Esophagus (tissue), 2 donors: Measurements from ENCODE around the gene KLHL17. TPM values are rescaled to one million over a fixed set of nuclear protein-coding genes. Genes with fewer than 3 reads are reported as not detected.
"Not testable (repeated sequence)": the region's sequence is repeated elsewhere in the genome, so short reads cannot be mapped to it uniquely, and the experiment has no call there.

Experiments used
- H3K27ac ChIP-seq, 2 donors: one replicate each; pipeline ENCODE4 v1.5.1; 2013; ENCODE audit warnings: low read depth in 2 of 2, mild to moderate bottlenecking in 2 of 2, inconsistent platforms in 1 of 2, low read length in 1 of 2, moderate library complexity in 1 of 2
- H3K27me3 ChIP-seq, 2 donors: one replicate each; pipeline ENCODE4 v1.6.1; 2013; ENCODE audit warnings: low read length in 2 of 2, control low read depth in 1 of 2, mild to moderate bottlenecking in 1 of 2; ENCODE audit not compliant: insufficient read depth in 2 of 2, control insufficient read depth in 1 of 2
- H3K36me3 ChIP-seq, 2 donors: one replicate each; pipeline ENCODE4 v1.6.1; 2013; ENCODE audit warnings: low read length in 1 of 2; ENCODE audit not compliant: control insufficient read depth in 2 of 2, insufficient read depth in 2 of 2
- H3K4me1 ChIP-seq, 2 donors: one replicate each; pipeline ENCODE4 v1.6.1; 2013; ENCODE audit warnings: low read length in 1 of 2; ENCODE audit not compliant: control insufficient read depth in 2 of 2, insufficient read depth in 2 of 2
- H3K4me3 ChIP-seq, 2 donors: one replicate each; pipeline ENCODE4 v1.5.1; 2013; ENCODE audit warnings: low read length in 2 of 2, mild to moderate bottlenecking in 2 of 2, low read depth in 1 of 2, moderate library complexity in 1 of 2
- H3K9me3 ChIP-seq, 2 donors: one replicate each; pipeline ENCODE4 v1.6.1; 2013; ENCODE audit warnings: mild to moderate bottlenecking in 2 of 2, low read depth in 1 of 2, low read length in 1 of 2, moderate library complexity in 1 of 2; ENCODE audit not compliant: control insufficient read depth in 2 of 2, insufficient read depth in 1 of 2
- WGBS, 2 donors: extraction: QIAGEN DNeasy Blood & Tissue Kit; methylation state at CpG; one replicate each; pipeline ENCODE4 v1.1.7; 2013; 5-methylcytosine and 5-hydroxymethylcytosine counted together
- polyA plus RNA-seq, 2 donors: library from polyadenylated mRNA; stranded (reverse); fragments of 200-250 nt; gene quantifications; one replicate each; pipeline ENCODE4 v1.2.3, GENCODE V29; 2013
- donor health status: healthy with polysubstance abuse.
- donor health status: Bipolar disorder and iron deficiency.

KLHL17 gene
- polyA plus RNA-seq, 2 donors = 11.9 to 21.8 TPM

DNA sequence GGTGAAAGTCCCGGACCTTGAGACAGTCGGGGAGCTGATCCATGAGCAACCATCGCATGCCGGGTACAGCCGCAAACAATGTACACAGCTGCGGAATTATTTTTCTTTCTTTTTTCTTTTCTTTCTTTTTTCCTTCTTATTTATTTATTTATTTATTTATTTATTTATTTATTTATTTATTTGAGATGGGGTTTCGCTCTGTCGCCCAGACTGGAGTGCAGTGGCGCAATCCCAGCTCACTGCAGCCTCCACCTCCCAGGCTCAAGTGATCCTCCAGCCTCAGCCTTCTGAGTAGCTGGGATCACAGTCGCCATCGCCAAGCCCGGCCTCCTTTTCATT, 24.1 kb downstream of the KLHL17 start:
- no peaks in the 10 kb centered on the region for H3K36me3 ChIP-seq
- H3K27ac ChIP-seq = no peak overlapping the region
- H3K4me3 ChIP-seq = no peak overlapping the region
- 49 to 58% methylated on average over 12 of the region's 12 CpGs for WGBS, 2 donors
- no peaks in the 10 kb centered on the region for H3K4me1 ChIP-seq
- H3K9me3 ChIP-seq = peaks cover 0 to 4% of the 10 kb centered on the region in 2 donors
- peaks cover 0 to 2% of the 10 kb centered on the region in 2 donors for H3K27me3 ChIP-seq

DNA sequence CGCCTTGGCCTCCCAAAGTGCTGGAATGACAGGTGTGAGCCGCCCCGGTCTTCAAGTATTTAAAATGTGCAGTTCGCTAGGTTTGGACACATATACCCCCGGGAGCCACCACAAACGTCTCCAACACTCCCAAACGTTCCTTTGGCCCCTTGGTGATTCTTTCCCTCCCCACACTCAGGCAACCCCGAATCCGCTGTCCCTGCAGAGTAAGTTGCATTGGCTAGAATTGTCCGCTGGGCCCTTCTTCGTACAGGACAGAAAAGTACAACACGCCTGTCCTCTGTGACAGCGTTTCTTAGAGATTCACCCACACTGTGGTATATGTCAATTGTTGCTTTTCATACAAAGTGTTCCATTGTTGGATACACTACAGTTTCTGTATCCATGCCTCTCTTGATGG, 24.7 kb downstream of the KLHL17 start:
- no peaks in the 10 kb centered on the region for H3K36me3 ChIP-seq
- WGBS, 2 donors = 74 to 80% methylated on average over 12 to 13 of the region's 13 CpGs
- H3K4me1 ChIP-seq = no peaks in the 10 kb centered on the region
- peaks cover 0 to 4% of the 10 kb centered on the region in 2 donors for H3K9me3 ChIP-seq
- H3K27me3 ChIP-seq = peaks cover 0 to 2% of the 10 kb centered on the region in 2 donors
- H3K27ac ChIP-seq = no peak overlapping the region
- no peak overlapping the region for H3K4me3 ChIP-seq

DNA sequence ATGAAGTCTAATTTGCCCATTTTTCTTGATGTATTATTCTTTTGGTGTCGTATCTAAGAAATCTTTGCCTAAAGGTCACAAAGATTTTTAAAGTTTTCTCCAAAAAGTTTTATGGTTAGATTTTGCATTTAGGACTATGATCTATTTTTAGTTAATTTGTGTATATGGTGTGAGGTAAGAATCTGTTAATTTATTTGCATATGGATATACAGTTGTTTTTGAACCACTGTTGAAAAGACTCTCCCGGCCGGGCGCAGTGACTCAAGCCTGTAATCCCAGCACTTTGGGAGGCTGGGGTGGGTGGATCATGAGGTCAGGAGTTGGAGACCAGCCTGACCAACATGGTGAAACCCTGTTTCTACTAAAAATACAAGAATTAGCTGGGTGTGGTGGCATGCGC, 27.7 kb downstream of the KLHL17 start:
- not testable (repeated sequence) for H3K27me3 ChIP-seq, H3K4me3 ChIP-seq, H3K4me1 ChIP-seq, H3K9me3 ChIP-seq, H3K27ac ChIP-seq, H3K36me3 ChIP-seq
- WGBS, 2 donors = 81 to 86% methylated on average over 5 of the region's 5 CpGs

DNA sequence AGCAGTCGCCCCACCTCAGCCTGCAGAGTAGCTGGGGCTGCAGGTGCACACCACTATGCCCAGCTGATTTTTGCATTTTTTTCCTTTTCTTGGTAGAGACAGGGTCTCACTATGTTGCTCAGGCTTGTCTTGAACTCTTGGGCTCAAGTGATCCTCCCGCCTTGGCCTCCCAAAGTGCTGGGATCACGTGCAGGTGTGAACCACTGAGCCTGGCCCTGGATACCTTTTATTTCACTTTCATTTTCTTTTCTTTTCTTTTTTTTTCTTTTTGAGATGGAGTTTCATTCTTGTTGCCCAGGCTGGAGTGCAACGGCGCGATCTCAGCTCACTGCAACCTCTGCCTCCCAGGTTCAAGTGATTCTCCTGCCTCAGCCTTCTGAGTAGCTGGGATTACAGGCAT, 30.9 kb downstream of the KLHL17 start:
- H3K36me3 ChIP-seq, H3K4me3 ChIP-seq, H3K4me1 ChIP-seq, H3K9me3 ChIP-seq, H3K27me3 ChIP-seq, H3K27ac ChIP-seq: not testable (repeated sequence)
- 82 to 97% methylated on average over 6 of the region's 6 CpGs for WGBS, 2 donors

DNA sequence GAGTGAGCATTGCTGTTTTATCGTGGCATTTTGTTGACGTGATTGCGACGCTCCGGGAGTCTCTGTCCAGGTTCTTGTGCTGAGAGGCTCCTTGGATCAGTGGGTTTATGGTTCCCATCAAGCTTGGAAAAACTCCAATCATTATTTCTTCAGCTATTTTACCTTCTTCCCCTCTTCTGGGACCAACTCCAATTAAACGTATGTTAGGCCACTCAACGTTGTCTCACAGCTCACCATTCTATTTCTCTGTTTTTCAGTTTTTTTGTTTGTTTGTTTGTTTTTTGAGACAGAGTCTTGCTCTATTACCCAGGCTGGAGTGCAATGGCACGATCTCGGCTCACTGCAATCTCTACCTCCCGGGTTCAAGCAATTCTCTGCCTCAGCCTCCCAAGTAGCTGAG, 31.5 kb downstream of the KLHL17 start:
- no peak overlapping the region for H3K27ac ChIP-seq
- H3K4me3 ChIP-seq = no peak overlapping the region
- H3K36me3 ChIP-seq = no peaks in the 10 kb centered on the region
- no peaks in the 10 kb centered on the region for H3K27me3 ChIP-seq
- 95 to 96% methylated on average over 10 of the region's 10 CpGs for WGBS, 2 donors
- H3K9me3 ChIP-seq = no peaks in the 10 kb centered on the region
- no peaks in the 10 kb centered on the region for H3K4me1 ChIP-seq

DNA sequence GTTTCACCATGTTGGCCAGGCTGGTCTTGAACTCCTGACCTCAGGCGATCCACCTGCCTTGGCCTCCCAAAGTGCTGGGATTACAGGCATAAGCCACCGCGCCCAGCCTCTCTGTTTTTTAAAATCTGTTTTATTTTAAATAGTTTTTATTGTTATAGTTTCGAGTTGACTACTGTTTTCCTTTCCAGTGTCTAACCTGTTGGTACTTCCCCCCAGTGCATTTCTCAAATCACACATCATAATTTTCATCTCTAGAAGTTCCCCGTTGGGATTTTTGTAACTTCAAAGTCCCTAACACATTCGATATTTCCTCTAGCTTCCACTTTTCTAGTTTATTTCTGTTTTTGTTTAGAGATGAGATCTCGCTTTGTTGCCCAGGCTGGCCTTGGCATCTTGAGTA, 32.0 kb downstream of the KLHL17 start:
- Histone ChIP-seq H3K4me1 (no peaks in the 10 kb centered on the region), H3K9me3 (no peaks in the 10 kb centered on the region), H3K27ac (no peak overlapping the region), H3K27me3 (no peaks in the 10 kb centered on the region), H3K36me3 (no peaks in the 10 kb centered on the region), H3K4me3 (no peak overlapping the region)
- 85 to 86% methylated on average over 7 of the region's 7 CpGs for WGBS, 2 donors

DNA sequence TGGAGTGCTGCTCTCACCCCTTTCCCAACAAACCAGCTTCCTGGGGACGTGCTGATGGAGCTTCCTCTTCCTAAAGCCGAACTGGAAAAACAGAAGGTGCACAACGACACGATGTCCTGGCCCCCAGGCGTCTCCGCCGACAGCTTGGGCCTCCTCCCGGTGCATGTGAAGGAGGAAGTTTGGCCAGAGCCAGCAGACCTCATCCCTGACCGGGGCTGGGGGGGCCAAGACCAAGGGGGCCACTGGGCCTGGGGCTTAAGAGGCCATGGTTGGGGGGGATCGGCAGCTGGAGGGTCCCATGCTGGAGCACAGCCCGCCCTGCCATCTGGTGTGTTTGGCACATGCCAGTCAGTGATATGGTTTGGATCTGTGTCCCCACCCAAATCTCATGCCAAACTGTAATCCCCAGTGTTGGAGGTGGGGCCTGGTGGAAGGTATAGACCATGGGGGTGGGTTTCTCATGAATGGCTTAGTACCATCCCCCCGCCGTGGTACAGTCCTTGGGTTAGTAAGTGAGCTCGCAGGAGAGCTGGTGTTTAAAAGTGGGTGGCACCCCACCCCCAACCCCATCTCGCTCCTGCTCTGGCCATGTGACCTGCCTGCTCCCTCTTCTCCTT, 33.1 kb downstream of the KLHL17 start:
- no peaks in the 10 kb centered on the region for H3K9me3 ChIP-seq
- 79 to 82% methylated on average over 15 of the region's 15 CpGs for WGBS, 2 donors
- no peak overlapping the region for H3K27ac ChIP-seq
- H3K36me3 ChIP-seq = no peaks in the 10 kb centered on the region
- peaks cover 4% of the 10 kb centered on the region in 2 donors for H3K4me1 ChIP-seq
- H3K27me3 ChIP-seq = peaks cover 0 to 2% of the 10 kb centered on the region in 2 donors
- H3K4me3 ChIP-seq = no peak overlapping the region

DNA sequence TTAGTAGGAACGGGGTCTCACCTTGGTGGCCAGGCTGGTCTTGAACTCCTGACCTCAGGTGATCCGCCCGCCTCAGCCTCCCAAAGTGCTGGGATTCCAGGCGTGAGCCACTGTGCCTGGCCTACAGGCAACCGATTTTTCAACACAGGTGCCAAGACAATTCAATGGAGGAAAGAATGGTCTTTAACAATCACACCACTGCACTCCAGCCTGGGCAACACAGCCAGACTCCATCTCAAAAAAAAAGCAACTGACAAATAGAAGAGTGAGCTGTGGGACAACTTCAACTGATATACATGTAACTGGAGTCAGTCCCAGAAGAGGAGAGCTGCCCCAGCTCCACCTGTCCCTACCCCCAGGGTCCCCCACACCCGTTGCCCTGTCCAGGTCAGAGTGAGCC, 34.2 kb downstream of the KLHL17 start:
- 85 to 87% methylated on average over 6 of the region's 6 CpGs for WGBS, 2 donors
- not testable (repeated sequence) for H3K27ac ChIP-seq, H3K36me3 ChIP-seq, H3K4me3 ChIP-seq, H3K27me3 ChIP-seq, H3K4me1 ChIP-seq, H3K9me3 ChIP-seq

DNA sequence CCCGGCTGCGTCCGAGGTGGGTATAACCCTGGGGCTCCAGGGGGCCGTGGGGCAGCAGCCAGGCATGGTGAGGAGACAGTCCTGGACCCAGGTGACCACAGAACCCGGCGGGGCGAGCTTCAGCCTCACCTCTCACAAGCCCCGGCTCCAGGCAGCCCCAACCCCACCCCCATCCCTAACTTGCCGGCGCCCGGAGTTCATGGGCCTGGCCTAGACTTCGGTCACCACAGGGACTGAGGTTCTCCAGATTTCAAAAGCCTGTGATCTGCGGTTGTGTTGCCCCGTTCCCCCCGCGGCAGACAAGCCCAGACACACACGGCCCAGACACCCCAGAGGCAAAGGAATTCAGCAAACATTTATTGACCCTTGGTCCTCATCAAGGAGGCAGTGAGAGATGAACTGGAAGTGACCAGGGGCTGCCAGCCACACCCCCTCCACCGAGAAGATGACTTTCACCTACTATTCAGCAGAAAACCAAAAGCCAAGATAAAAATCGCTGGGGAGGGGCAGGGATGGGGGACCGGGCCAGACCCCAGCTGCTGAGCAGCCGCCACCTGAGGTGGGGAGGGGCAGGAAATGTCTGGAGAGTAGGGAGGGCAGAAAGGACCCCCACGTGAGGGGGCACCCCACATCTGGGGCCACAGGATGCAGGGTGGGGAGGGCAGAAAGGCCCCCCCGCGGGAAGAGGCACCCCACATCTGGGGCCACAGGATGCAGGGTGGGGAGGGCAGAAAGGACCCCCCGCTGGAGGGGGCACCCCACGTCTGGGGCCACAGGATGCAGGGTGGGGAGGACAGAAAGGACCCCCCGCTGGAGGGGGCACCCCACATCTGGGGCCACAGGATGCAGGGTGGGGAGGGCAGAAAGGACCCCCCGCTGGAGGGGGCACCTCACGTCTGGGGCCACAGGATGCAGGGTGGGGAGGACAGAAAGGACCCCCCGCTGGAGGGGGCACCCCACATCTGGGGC, 35.6 kb downstream of the KLHL17 start:
- no peak overlapping the region for H3K27ac ChIP-seq
- H3K9me3 ChIP-seq = no peaks in the 10 kb centered on the region
- peaks cover 0 to 7% of the 10 kb centered on the region in 2 donors for H3K27me3 ChIP-seq
- H3K4me3 ChIP-seq = no peak overlapping the region
- H3K4me1 ChIP-seq = peaks cover 4 to 12% of the 10 kb centered on the region in 2 donors
- WGBS, 2 donors = 32 to 33% methylated on average over 28 to 30 of the region's 30 CpGs
- no peaks in the 10 kb centered on the region for H3K36me3 ChIP-seq
